Stimulated activated CD4-positive, alpha-beta T cell treated with anti-CD3 and anti-CD28 coated beads, Interleukin-1b, Interleukin-23, amount 100 ng/mL, for 24 hours (primary cell): Measurements from ENCODE around the gene ZFR.
"Not testable (repeated sequence)": the region's sequence is repeated elsewhere in the genome, so short reads cannot be mapped to it uniquely, and the experiment has no call there.

Experiments
- DNase-seq, 4 experiments: peaks; one replicate each; pipeline ENCODE4 v3.0.0-alpha.2; 2020; ENCODE audit warnings: low read depth in 4 of 4, low spot score in 1 of 4

The ZFR gene

GRCh38 chr5:32413466-32414263, 30.9 kb downstream of the ZFR start:
- DNase-seq, result no peak

GRCh38 chr5:32410630-32411029, 33.9 kb downstream of the ZFR start:
- DNase-seq, result no peak

GRCh38 chr5:32406650-32407049, 37.9 kb downstream of the ZFR start:
- DNase-seq, result no peak

- no peak for DNase-seq
Measured at GRCh38 chr5:32405507-32405906, 39.0 kb downstream of the ZFR start.

- no peak for DNase-seq
Measured at GRCh38 chr5:32403760-32404159, 40.8 kb downstream of the ZFR start.

- DNase-seq, result no peak
Measured at GRCh38 chr5:32400401-32400800, 44.1 kb downstream of the ZFR start.

- not testable (repeated sequence) for DNase-seq
Measured at GRCh38 chr5:32398754-32399153, 45.8 kb downstream of the ZFR start.

GRCh38 chr5:32394981-32395380, 49.6 kb downstream of the ZFR start:
- no peak for DNase-seq

- no peak for DNase-seq
Measured at GRCh38 chr5:32392039-32392438, 52.5 kb downstream of the ZFR start.

- DNase-seq, result no peak
Measured at GRCh38 chr5:32390819-32391591, 53.5 kb downstream of the ZFR start.

- DNase-seq, result no peak
Measured at GRCh38 chr5:32388432-32389129, 56.0 kb downstream of the ZFR start.

- no peak for DNase-seq
Measured at GRCh38 chr5:32387841-32388240, 56.7 kb downstream of the ZFR start.

- no peak for DNase-seq
Measured at GRCh38 chr5:32387211-32387610, 57.3 kb downstream of the ZFR start.

GRCh38 chr5:32384621-32385020, 59.9 kb downstream of the ZFR start:
- no peak for DNase-seq

GRCh38 chr5:32383586-32383985, 61.0 kb downstream of the ZFR start:
- no peak for DNase-seq

GRCh38 chr5:32383065-32383464, 61.5 kb downstream of the ZFR start:
- DNase-seq, result no peak

- no peak for DNase-seq
Measured at GRCh38 chr5:32379421-32379820, 65.1 kb downstream of the ZFR start.

- DNase-seq, result no peak
Measured at GRCh38 chr5:32378966-32379365, 65.6 kb downstream of the ZFR start.

- no peak for DNase-seq
Measured at GRCh38 chr5:32369542-32370155, 74.9 kb downstream of the ZFR start.

- DNase-seq, result no peak
Measured at GRCh38 chr5:32369032-32369431, 75.5 kb downstream of the ZFR start.

GRCh38 chr5:32367271-32367670, 77.3 kb downstream of the ZFR start:
- not testable (repeated sequence) for DNase-seq
